CD4-positive, alpha-beta T cell treated with Interleukin-15 for 4 hours (primary cell): ENCODE results near the gene MYL12A.
"Not testable (repeated sequence)": the region's sequence is repeated elsewhere in the genome, so short reads cannot be mapped to it uniquely, and the experiment has no call there.

Source experiments
- DNase-seq: peaks from one replicate; pipeline ENCODE4 v3.0.0-alpha.2; 2020; ENCODE audit warnings: low spot score

The MYL12A gene

GRCh38 chr18:3247240-3248061 is at the start of gene MYL12A:
TSS of gene MYL12A (plus strand) at chr18:3247801. CDS start at chr18:3253248, 5,447 bp downstream.
- peak; percentile 94 for DNase-seq

- DNase-seq: not testable (repeated sequence)
Measured at GRCh38 chr18:3198260-3198860, 49.2 kb upstream of the MYL12A start.

GRCh38 chr18:3199942-3200645 is 47.5 kb upstream of the MYL12A start:
- DNase-seq: no peak

- no peak for DNase-seq
Measured at GRCh38 chr18:3205239-3205638, 42.4 kb upstream of the MYL12A start.

DNA sequence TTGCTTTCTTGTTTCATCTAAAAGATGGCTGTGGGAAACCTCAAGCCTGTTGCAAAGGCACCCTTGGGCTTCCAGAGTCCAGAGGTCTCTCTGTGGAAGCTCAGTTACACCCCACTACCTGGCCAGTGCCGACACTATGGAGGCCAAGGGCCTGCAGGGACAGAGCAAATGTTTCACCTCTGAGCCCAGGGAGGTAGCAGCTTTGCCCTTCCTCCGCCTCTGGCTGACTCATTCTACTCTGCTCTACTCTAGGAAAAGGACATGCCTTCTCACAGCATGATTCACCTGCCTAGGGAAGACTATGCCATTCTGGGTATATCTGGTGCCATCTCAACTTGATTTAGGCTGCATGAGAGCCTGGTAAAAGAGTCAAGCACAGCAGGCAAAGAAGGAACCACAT is 40.0 kb upstream of the MYL12A start:
- DNase-seq: no peak

- no peak for DNase-seq
Measured at GRCh38 chr18:3209859-3210569, 37.6 kb upstream of the MYL12A start.

GRCh38 chr18:3211236-3211992 is 36.2 kb upstream of the MYL12A start:
- no peak for DNase-seq

GRCh38 chr18:3212657-3213056 is 34.9 kb upstream of the MYL12A start:
- DNase-seq: no peak

DNA sequence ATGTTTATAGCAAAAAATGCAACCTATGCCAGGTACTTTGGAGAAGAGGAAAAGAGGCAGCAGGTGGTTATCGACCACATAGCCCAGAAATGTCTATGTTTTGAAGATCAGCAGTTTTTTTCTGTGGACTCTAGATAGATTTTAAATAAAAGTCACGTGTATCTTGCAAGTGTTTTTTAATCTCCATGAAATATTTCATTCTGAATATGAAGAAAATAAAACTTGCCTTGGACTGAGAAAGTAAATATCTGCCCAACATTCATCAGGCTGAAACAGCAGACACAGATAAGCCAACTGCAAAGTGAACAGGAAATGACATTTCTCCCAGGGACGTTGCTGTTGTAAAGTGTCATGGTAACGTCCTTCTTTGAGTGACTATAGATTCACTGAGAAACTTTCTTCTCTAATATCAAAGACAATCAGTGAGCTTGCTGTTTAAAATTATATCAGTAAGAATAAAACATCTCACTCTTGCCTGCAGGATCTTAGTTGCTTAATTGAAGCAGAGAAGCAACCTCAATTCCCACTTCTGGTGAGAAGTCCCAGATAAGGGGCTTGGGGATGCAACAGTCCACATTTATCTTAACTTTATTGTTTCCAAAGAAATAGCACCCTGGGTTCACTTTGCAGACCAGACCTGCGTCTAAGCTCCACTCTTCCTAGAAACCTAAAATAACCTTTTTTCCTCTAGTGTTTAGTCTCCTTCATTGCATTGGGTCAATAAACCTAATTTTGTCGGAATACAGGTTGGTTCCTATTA is 34.1 kb upstream of the MYL12A start:
- DNase-seq: peak; percentile 14

- no peak for DNase-seq
Measured at GRCh38 chr18:3214855-3215637, 32.6 kb upstream of the MYL12A start.

GRCh38 chr18:3216987-3217386 is 30.6 kb upstream of the MYL12A start:
- no peak for DNase-seq

DNA sequence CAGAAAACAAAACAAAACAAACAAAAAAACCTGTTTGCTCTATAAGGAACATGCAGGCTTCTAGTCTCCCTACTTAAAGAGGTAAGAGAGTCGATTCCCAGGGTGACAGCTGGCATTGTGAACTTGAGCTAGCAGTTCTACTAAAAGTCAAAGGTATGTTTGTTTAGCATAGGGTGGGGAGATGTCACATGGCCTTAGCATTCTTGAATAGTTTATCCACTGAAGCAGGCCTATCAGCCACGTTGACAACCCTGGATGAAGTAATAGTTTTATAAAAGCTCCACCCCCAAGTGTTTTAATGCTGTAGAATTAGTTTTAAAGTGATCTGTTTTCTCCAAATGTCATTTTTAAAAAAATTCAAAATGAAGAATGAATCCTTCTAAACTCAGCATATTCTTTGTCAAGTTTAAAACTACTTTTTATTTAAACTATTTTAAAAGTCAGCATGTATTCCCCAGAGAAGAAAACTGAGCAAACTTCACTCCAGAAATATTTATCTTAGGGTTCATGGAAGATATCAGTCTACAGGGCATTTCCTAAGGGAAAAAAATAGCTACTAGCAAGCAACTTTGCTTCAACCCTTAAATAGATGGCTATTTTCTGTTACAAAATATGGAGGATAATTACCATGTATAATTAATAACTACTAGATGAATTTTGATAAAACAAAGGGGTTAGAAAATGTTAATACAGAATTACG is 29.5 kb upstream of the MYL12A start:
- no peak for DNase-seq

- DNase-seq: no peak
Measured at GRCh38 chr18:3218819-3219218, 28.8 kb upstream of the MYL12A start.

- DNase-seq: no peak
Measured at GRCh38 chr18:3219241-3219630, 28.4 kb upstream of the MYL12A start.

- DNase-seq: no peak
Measured at GRCh38 chr18:3219631-3220335, 27.8 kb upstream of the MYL12A start, which contains the start of gene MYOM1. TSS of gene MYOM1 (minus strand) at chr18:3219968. CDS start at chr18:3215223, 4,745 bp downstream.

DNA sequence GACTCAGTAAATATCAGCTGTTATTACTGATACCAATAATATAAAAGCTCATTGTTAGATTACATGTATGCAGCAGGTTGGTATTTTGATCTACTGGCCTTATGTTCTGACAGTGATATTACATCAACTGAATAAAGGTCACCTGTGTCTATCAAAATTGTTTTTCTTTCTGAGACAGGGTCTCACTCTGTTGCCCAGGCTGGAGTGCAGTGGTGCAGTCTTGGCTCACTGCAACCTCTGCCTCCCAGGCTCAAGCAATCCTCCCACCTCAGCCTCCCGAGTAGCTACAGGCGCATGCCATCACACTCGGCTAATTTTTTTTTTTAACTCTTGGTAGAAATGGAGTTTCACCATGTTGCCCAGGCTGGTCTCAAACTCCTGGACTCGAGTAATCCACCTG is 26.7 kb upstream of the MYL12A start:
- not testable (repeated sequence) for DNase-seq

DNA sequence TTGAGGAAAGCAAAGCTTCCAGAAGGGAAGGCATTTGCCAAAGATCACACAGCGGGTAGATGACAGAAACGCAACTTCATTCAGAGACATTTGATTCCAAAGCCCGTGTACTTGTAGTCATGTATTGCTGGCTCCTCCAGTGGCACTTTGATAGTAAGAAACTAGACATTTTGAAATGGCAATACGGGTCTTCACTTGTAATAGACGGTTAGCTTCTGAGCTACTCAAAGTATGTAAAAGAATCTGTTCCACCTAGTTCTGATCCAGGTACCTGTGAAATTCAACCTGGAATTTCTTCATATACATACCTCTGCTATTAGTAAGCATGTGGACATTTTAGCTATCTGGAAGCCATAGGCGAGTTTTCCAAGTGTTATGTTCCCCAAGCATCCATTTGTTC is 26.1 kb upstream of the MYL12A start:
- DNase-seq: no peak

DNA sequence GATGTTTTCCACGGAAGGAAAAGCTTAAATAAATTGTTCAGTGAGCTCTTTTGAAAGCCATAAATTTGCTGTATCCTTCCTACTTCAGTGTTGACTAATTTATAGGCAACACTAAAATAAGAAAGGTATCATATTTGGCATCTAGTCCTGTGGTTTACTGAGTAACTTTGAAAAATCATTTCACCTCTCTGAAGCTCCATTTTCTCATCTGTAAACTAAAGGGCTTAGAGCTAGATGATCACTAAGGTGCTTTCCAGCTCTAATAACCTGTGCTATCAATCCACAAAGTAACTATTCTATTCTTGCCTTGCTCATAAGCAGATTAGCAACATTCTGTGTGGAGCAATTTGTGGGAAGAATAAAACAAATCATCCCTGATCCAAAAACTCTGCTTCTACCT is 24.2 kb upstream of the MYL12A start:
- no peak for DNase-seq

DNA sequence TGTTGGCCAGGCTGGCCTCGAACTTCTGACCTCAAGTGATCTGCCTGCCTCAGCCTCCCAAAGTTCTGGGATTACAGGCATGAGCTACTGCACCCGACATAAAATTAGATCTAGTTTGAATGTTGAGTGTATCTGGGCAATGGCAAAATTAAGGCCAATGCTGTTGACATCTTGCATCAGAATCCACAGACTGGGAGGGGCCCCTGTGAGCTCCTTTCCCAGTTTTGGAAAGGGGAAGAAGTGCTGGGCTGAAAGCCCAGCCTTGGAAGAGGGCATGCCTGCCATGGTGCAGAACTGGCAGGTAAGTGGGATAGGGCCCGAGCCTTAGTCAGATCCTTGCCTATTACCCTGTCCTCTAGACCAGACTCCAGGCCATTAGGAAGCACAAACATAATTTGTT is 23.4 kb upstream of the MYL12A start:
- DNase-seq: no peak
